Vagina (tissue), 2 donors: ENCODE measurements around the gene XPO5. TPM values are rescaled to one million over a fixed set of nuclear protein-coding genes. Genes with fewer than 3 reads are reported as not detected.
A peak's percentile ranks its signal among the peaks of the same experiment; 100 is the strongest.
"Not testable (repeated sequence)": the region's sequence is repeated elsewhere in the genome, so short reads cannot be mapped to it uniquely, and the experiment has no call there.

Source experiments
- DNase-seq, 2 donors: peaks; one replicate each; pipeline ENCODE4 v3.0.0-alpha.2; 2017; ENCODE audit errors: extremely low spot score in 2 of 2
- H3K27ac ChIP-seq: fragments of 200-600 bp; sonication (generic); one replicate; pipeline ENCODE4 v1.5.1; 2019
- H3K27me3 ChIP-seq: fragments of 200-600 bp; sonication (generic); one replicate; pipeline ENCODE4 v1.5.1; 2019
- H3K36me3 ChIP-seq, 2 donors: fragments of 200-600 bp; sonication (generic); one replicate each; pipeline ENCODE4 v1.5.1; 2017 to 2019
- H3K4me1 ChIP-seq: fragments of 200-600 bp; sonication (generic); one replicate; pipeline ENCODE4 v1.5.1; 2019
- H3K4me3 ChIP-seq, 2 donors: fragments of 200-600 bp; sonication (generic); 1 replicate in 1 of 2; 2 replicates in 1 of 2; pipeline ENCODE4 v1.5.1; 2016 to 2019
- H3K9me3 ChIP-seq: fragments of 200-600 bp; sonication (generic); one replicate; pipeline ENCODE4 v1.5.1; 2019
- POLR2A ChIP-seq, 2 donors: fragments of 450-650 bp; IDR thresholded peaks; one replicate each; pipeline ENCODE4 v1.6.1; 2017; ENCODE audit warnings: antibody characterized with exemption in 2 of 2, mild to moderate bottlenecking in 2 of 2, moderate library complexity in 2 of 2
- POLR2AphosphoS5 ChIP-seq, 2 donors: sonication (generic); formaldehyde crosslinking; IDR thresholded peaks; one replicate each; pipeline ENCODE4 v1.9.0; 2017; ENCODE audit warnings: antibody characterized with exemption in 2 of 2, mild to moderate bottlenecking in 2 of 2, low read depth in 1 of 2; ENCODE audit not compliant: insufficient read depth in 1 of 2
- intact Hi-C: fragments of 100-400 bp; cut with DNase I; formaldehyde crosslinking; loops from one replicate; pipeline ENCODE4 v1.15.1; 2023
- total RNA-seq: library from RNA; depleted of rRNA; stranded (reverse); fragments of >200 nt; gene quantifications from one replicate; pipeline ENCODE4 v1.2.3, GENCODE V29; 2016
- TF ChIP-seq, protein P1 (sequence below), 3 experiments: fragments of 450-650 bp in 2 of 3; fragments of 200-600 bp in 1 of 3; sonication (generic) in 1 of 3; IDR thresholded peaks; one replicate each; pipeline ENCODE4 v1.5.1; 2017 to 2019; ENCODE audit warnings: antibody characterized with exemption in 3 of 3, mild to moderate bottlenecking in 2 of 3, moderate library complexity in 2 of 3

Gene XPO5
- total RNA-seq, 1 donor from 2014 or later: 24.3 TPM

DNA sequence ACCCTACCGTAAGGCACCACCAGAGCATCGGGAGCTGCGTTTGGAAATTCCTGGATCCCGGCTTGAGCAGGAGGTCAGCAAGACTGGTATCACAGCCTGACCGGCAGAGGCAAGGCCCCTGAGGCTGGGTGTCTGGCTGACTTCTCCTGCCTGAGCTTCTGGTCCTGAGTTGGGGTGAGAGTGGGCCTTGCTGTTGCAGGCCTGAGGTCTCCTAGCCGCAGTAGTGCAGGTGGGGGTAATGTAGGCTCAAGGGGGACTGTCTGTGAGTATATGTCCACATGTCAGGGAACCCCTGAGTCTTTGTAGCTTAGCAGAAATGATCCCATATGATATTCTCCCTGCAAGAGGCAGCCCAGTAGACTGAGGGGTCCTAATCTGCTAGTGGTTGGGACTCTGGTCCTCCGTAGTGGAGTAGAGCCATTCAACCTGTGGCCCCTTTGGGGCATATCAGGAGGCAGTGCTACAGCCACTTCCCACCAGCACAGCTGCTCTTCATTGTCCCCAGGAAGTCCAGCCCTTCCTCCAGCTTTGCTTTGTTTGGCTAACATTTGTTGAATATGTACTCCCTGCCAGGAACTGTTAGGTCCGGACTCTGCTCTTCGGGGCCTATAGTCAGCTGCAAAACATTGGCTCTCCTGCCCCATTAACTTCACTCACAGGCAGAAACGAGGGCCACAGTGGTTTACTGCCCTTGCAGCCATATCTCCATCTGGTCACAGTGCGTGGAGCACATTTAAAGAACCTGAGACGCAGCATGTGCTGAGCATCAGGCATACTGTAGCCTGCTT lies 76.6 kb downstream of the XPO5 start:
- no peak overlapping the region for H3K4me3 ChIP-seq
- TF ChIP-seq POLR2A (IDR thresholded peaks at IDR 0.05) (no peak), POLR2AphosphoS5 (IDR thresholded peaks at IDR 0.05; ENCODE audit: insufficient read depth in 1 of 2, low read depth in 1 of 2) (no peak)
- intact Hi-C loops: no loop called here
- no peak for DNase-seq
- peaks cover 28% of the 10 kb centered on the region for H3K4me1 ChIP-seq
- no peaks in the 10 kb centered on the region for H3K27me3 ChIP-seq
- no peaks in the 10 kb centered on the region for H3K9me3 ChIP-seq
- H3K36me3 ChIP-seq: peaks cover 0 to 48% of the 10 kb centered on the region in 2 donors
- peak overlapping the region; percentile 25 for H3K27ac ChIP-seq

DNA sequence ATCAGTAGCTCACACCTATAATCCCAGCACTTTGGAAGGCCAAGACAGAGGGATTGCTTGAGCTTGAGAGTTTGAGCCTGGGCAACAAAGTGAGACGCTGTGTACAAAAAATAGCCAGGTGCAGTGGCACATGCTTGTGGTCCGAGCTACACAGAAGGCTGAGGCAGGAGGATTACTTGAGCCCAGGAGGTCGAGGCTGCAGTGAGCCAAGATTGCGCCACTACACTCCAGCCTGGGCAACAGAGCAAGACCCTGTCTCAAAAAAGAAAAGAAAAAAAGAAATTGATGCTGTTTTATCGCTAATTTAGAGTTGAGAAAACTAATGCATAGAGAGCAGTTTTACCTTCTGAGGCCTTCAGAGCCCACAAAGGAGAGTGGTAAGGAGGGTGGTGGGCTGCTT lies 77.5 kb downstream of the XPO5 start:
- peaks cover 36% of the 10 kb centered on the region for H3K4me1 ChIP-seq
- H3K36me3 ChIP-seq: peaks cover 0 to 42% of the 10 kb centered on the region in 2 donors
- H3K27me3 ChIP-seq, intact Hi-C loops, H3K27ac ChIP-seq, DNase-seq, H3K9me3 ChIP-seq, H3K4me3 ChIP-seq: not testable (repeated sequence)

DNA sequence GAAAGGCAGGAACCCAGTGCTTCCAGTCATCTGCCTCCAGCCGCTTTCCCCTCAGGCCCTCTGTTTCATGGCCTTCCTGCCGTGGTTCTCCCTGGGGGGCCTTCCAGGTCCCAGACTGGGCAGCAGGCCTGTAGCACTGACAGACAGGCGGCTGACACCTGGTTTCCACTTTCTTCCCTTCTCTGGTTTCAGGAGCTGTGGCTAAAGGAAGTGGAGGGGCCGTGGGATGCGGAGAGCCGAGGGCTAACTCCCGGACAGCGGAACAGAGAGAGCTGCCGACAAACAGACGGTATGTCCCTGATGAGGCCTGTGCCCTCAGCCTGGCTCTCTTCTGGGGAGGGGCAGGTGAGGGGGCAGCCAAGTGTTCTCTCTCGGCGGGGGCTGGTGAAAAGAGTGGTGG lies 78.1 kb downstream of the XPO5 start:
- peaks cover 38% of the 10 kb centered on the region for H3K4me1 ChIP-seq
- H3K4me3 ChIP-seq: no peak overlapping the region
- DNase-seq: no peak
- intact Hi-C loops: no loop called here
- H3K9me3 ChIP-seq: no peaks in the 10 kb centered on the region
- H3K27me3 ChIP-seq: no peaks in the 10 kb centered on the region
- no peak overlapping the region for H3K27ac ChIP-seq
- TF ChIP-seq, protein P1, sequence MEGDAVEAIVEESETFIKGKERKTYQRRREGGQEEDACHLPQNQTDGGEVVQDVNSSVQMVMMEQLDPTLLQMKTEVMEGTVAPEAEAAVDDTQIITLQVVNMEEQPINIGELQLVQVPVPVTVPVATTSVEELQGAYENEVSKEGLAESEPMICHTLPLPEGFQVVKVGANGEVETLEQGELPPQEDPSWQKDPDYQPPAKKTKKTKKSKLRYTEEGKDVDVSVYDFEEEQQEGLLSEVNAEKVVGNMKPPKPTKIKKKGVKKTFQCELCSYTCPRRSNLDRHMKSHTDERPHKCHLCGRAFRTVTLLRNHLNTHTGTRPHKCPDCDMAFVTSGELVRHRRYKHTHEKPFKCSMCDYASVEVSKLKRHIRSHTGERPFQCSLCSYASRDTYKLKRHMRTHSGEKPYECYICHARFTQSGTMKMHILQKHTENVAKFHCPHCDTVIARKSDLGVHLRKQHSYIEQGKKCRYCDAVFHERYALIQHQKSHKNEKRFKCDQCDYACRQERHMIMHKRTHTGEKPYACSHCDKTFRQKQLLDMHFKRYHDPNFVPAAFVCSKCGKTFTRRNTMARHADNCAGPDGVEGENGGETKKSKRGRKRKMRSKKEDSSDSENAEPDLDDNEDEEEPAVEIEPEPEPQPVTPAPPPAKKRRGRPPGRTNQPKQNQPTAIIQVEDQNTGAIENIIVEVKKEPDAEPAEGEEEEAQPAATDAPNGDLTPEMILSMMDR (IDR thresholded peaks at IDR 0.05): no peak
- no peak for TF ChIP-seq POLR2AphosphoS5 (IDR thresholded peaks at IDR 0.05; ENCODE audit: insufficient read depth in 1 of 2, low read depth in 1 of 2)
- TF ChIP-seq POLR2A (IDR thresholded peaks at IDR 0.05): no peak
- H3K36me3 ChIP-seq: peaks cover 0 to 36% of the 10 kb centered on the region in 2 donors

DNA sequence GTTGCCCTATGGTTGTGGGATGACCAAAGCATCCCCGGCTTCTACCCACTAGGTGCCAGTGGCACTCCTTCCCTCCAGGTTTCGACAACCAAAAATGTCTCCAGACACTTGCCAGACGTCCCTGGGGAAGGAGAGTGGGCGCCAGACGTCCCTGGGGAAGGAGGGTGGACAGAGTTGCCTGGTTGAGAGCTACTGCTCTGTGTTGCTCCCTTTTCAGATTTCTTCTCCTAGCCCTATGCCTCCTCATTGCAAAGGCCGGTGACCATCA lies 78.8 kb downstream of the XPO5 start:
- Histone ChIP-seq H3K9me3 (no peaks in the 10 kb centered on the region), H3K27me3 (no peaks in the 10 kb centered on the region), H3K27ac (no peak overlapping the region), H3K4me3 (no peak overlapping the region), H3K4me1 (peaks cover 44% of the 10 kb centered on the region), H3K36me3 (peaks cover 0 to 29% of the 10 kb centered on the region in 2 donors)
- DNase-seq: no peak
- TF ChIP-seq, protein P1 (IDR thresholded peaks at IDR 0.05): no peak
- TF ChIP-seq POLR2A (IDR thresholded peaks at IDR 0.05) (no peak), POLR2AphosphoS5 (IDR thresholded peaks at IDR 0.05; ENCODE audit: insufficient read depth in 1 of 2, low read depth in 1 of 2) (no peak)
- intact Hi-C loops: no loop called here

DNA sequence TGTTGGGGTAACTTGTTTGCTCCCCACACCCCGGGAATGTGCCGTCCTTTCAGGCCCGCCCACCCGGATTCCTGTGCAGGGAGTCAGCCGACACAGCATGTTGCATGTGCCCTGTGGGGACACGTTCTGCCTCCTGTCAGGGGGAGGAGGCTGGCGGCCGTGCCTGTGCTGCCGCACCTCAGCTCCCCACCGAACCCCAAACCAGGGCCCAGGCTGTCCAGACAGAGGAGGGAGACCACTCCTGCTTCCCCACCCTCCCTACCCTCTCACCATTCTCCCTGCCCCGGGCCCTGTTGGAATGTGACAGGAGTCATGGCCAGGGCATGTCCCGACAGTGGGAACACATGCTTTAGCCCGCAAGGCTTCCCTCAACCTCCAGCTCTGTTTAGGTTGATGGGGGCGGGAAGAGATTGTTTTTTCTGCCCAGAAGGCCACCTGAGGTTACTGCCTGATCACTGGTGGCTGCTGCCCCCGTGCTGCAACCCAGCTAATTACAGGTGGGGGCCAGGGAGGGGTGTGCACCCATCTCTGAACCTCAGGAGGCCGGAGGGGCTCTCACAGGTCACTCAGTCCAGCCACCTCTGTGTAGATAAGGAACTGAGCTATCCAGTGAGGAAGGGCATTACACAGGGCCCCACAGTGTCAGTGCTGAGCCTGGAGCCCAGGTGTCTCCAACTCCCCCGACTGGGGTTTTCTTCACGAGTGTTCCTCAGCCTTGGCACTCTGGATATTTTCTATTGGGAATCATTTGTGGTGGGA lies 79.3 kb downstream of the XPO5 start:
- TF ChIP-seq POLR2AphosphoS5 (IDR thresholded peaks at IDR 0.05; ENCODE audit: insufficient read depth in 1 of 2, low read depth in 1 of 2) (peak in 1 of 2 donors; percentile 16), POLR2A (IDR thresholded peaks at IDR 0.05) (no peak)
- TF ChIP-seq, protein P1 (IDR thresholded peaks at IDR 0.05): peak in 1 of 3 experiments; percentile 36
- DNase-seq: no peak
- Histone ChIP-seq H3K4me1 (peaks cover 49% of the 10 kb centered on the region), H3K27me3 (no peaks in the 10 kb centered on the region), H3K4me3 (no peak overlapping the region), H3K36me3 (peaks cover 0 to 26% of the 10 kb centered on the region in 2 donors), H3K27ac (peak overlapping the region; percentile 21), H3K9me3 (no peaks in the 10 kb centered on the region)
- intact Hi-C loops: no loop called here
